Mesothelial cell of epicardium (in vitro differentiated cells): ENCODE results near the gene AHDC1. TPM values are rescaled to one million over a fixed set of nuclear protein-coding genes. Genes with fewer than 3 reads are reported as not detected.

Experiments used
- DNase-seq, 2 experiments: peaks; one replicate each; pipeline ENCODE4 v3.0.0; 2021; ENCODE audit warnings: low spot score in 2 of 2; ENCODE audit not compliant: unreplicated experiment in 2 of 2
- H3K27ac Mint-ChIP-seq: 2 replicates; pipeline ENCODE4 v1.8.0; 2021; ENCODE audit warnings: mixed read lengths
- H3K27me3 Mint-ChIP-seq: 2 replicates; pipeline ENCODE4 v1.8.0; 2021; ENCODE audit warnings: low read depth, mixed read lengths
- H3K36me3 Mint-ChIP-seq: 2 replicates; pipeline ENCODE4 v1.8.0; 2021; ENCODE audit warnings: mixed read lengths
- H3K4me1 Mint-ChIP-seq: 2 replicates; pipeline ENCODE4 v1.8.0; 2021; ENCODE audit warnings: mixed read lengths
- H3K4me3 Mint-ChIP-seq: 2 replicates; pipeline ENCODE4 v1.8.0; 2021; ENCODE audit warnings: mild to moderate bottlenecking, moderate library complexity, mixed read lengths
- H3K9me3 Mint-ChIP-seq: 2 replicates; pipeline ENCODE4 v1.8.0; 2021; ENCODE audit warnings: mixed read lengths
- total RNA-seq: library from RNA; stranded (reverse); gene quantifications from 3 replicates; pipeline ENCODE4 v1.2.1, GENCODE V29; 2021
- TF ChIP-seq, protein P1 (sequence below): fragments of 200-600 bp; sonication (generic); IDR thresholded peaks from one replicate; pipeline ENCODE4 v1.5.0; 2021; ENCODE audit warnings: antibody characterized with exemption; ENCODE audit not compliant: unreplicated experiment

Gene AHDC1
- total RNA-seq, 1 donor from 2014 or later: 73.5 TPM

DNA sequence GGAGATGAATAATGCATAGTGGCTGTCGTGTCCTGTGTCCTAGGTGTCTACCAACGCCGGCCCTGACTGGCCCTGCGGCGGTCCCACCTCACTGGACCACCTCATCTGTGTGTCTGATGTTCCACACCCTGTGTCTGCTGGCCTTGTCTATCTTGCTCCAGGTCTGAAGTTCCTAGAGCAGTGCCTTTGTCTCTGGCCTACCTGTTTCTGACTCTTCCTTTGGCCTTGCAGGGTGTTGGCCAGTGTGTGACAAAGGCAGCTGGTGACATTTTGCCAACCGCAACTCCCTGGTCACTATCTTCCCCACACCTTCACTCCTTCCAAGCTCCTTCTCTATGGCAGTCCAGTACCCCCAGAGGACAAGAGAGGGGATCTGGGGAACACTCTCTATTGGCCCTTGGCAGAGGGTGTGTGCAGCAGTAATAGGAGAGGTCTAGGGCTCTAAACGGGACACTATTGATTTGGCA, 1.4 kb upstream of the AHDC1 start:
- Mint-ChIP-seq H3K27ac (peak overlapping the region; percentile 28), H3K27me3 (no peaks in the 10 kb centered on the region), H3K4me3 (peak overlapping the region; percentile 92), H3K36me3 (no peaks in the 10 kb centered on the region), H3K9me3 (no peaks in the 10 kb centered on the region), H3K4me1 (peaks cover 31% of the 10 kb centered on the region)
- DNase-seq: no peak
- TF ChIP-seq, protein P1, sequence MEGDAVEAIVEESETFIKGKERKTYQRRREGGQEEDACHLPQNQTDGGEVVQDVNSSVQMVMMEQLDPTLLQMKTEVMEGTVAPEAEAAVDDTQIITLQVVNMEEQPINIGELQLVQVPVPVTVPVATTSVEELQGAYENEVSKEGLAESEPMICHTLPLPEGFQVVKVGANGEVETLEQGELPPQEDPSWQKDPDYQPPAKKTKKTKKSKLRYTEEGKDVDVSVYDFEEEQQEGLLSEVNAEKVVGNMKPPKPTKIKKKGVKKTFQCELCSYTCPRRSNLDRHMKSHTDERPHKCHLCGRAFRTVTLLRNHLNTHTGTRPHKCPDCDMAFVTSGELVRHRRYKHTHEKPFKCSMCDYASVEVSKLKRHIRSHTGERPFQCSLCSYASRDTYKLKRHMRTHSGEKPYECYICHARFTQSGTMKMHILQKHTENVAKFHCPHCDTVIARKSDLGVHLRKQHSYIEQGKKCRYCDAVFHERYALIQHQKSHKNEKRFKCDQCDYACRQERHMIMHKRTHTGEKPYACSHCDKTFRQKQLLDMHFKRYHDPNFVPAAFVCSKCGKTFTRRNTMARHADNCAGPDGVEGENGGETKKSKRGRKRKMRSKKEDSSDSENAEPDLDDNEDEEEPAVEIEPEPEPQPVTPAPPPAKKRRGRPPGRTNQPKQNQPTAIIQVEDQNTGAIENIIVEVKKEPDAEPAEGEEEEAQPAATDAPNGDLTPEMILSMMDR: no peak

- no peak for DNase-seq
- TF ChIP-seq, protein P1: no peak
- Mint-ChIP-seq H3K27ac (peak overlapping the region; percentile 28), H3K36me3 (no peaks in the 10 kb centered on the region), H3K27me3 (no peaks in the 10 kb centered on the region), H3K4me3 (peak overlapping the region; percentile 92), H3K4me1 (peaks cover 31% of the 10 kb centered on the region), H3K9me3 (no peaks in the 10 kb centered on the region)
Measured at GRCh38 chr1:27604579-27605299, 795 bp upstream of the AHDC1 start.

GRCh38 chr1:27603309-27603680, 649 bp downstream of the AHDC1 start:
- DNase-seq: no peak
- no peaks in the 10 kb centered on the region for H3K36me3 Mint-ChIP-seq
- H3K27ac Mint-ChIP-seq: peak overlapping the region; percentile 53
- TF ChIP-seq, protein P1: no peak
- peak overlapping the region; percentile 92 for H3K4me3 Mint-ChIP-seq
- no peaks in the 10 kb centered on the region for H3K27me3 Mint-ChIP-seq
- H3K4me1 Mint-ChIP-seq: peaks cover 31% of the 10 kb centered on the region
- no peaks in the 10 kb centered on the region for H3K9me3 Mint-ChIP-seq

DNA sequence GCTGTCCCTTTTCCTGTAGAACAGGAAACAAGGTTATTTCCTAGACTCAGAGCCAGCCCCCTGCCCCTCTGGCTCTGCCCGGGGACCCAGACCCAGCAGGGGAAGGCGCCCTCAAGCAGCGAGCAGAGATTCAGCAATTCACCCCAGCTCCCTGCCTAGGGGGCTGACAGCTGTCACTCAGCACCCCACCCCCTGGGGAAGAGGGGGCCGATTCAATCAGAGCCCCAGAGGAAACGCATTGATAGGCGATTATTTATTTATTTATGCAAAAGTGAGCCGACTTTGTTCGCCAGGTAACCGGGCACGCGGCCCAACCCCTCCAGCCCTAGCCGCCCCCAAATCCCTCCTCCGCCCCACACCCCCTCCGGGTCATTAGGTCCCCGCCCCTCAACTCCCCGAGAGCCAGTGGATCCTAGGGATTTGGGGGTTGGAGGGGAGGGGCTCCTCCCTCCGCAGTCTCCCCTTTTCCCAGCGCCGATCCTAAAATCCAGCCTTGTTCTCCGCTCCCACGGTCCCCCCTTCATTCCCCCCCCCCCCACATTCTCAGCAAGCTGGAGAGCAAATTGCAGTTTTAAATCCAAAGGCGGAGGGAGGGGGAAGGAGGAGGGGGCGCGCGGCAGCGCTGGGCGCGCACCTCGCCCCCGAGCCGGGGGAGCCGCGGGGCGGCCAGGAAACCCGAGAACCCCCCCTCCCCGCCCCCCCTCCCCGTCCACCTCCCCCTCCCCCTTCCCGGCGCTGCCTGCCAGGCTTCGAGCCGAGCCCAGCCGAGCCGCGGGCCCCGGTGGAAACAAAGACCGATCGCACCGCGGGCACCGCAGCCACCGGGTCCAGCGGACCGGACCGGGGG, 1.3 kb downstream of the AHDC1 start:
- Mint-ChIP-seq H3K27ac (peak overlapping the region; percentile 96), H3K36me3 (no peaks in the 10 kb centered on the region), H3K4me3 (peak overlapping the region; percentile 92), H3K9me3 (no peaks in the 10 kb centered on the region), H3K4me1 (peaks cover 30% of the 10 kb centered on the region), H3K27me3 (no peaks in the 10 kb centered on the region)
- TF ChIP-seq, protein P1: no peak
- peak in 1 of 2 experiments; percentile 75 for DNase-seq

GRCh38 chr1:27601771-27602461, 2.0 kb downstream of the AHDC1 start:
- H3K4me1 Mint-ChIP-seq: peaks cover 23% of the 10 kb centered on the region
- H3K27me3 Mint-ChIP-seq: no peaks in the 10 kb centered on the region
- no peak for DNase-seq
- no peaks in the 10 kb centered on the region for H3K9me3 Mint-ChIP-seq
- H3K27ac Mint-ChIP-seq: peak overlapping the region; percentile 96
- TF ChIP-seq, protein P1: no peak
- peak overlapping the region; percentile 89 for H3K4me3 Mint-ChIP-seq
- no peaks in the 10 kb centered on the region for H3K36me3 Mint-ChIP-seq
